H9 (cell line): ENCODE data around the gene EVX2. TPM values are rescaled to one million over a fixed set of nuclear protein-coding genes. Genes with fewer than 3 reads are reported as not detected.
A peak's percentile ranks its signal among the peaks of the same experiment; 100 is the strongest.

Source experiments
- DNase-seq: peaks from one replicate; pipeline ENCODE4 v3.0.0-alpha.2; 2017
- H2AFZ ChIP-seq: one replicate; pipeline ENCODE4 v1.6.1; 2013; ENCODE audit warnings: mild to moderate bottlenecking, low read length, control low read depth, moderate library complexity
- H2AK5ac ChIP-seq: 2 replicates; pipeline ENCODE4 v1.6.1; 2013; ENCODE audit warnings: low read length, control low read depth, mixed read lengths; ENCODE audit not compliant: insufficient read length
- H2BK120ac ChIP-seq: one replicate; pipeline ENCODE4 v1.6.1; 2013; ENCODE audit warnings: low read depth, mild to moderate bottlenecking, low read length, control low read depth, inconsistent platforms; ENCODE audit not compliant: poor library complexity, severe bottlenecking
- H2BK12ac ChIP-seq: 2 replicates; pipeline ENCODE4 v1.6.1; 2013; ENCODE audit warnings: low read length, control low read depth, mixed read lengths, low read depth; ENCODE audit not compliant: insufficient read length
- H2BK15ac ChIP-seq: 2 replicates; pipeline ENCODE4 v1.6.1; 2013; ENCODE audit warnings: low read depth, low read length, control low read depth
- H2BK20ac ChIP-seq: one replicate; pipeline ENCODE4 v1.6.1; 2013; ENCODE audit warnings: low read depth, mild to moderate bottlenecking, low read length, control low read depth, inconsistent platforms; ENCODE audit not compliant: poor library complexity, severe bottlenecking
- H2BK5ac ChIP-seq: 2 replicates; pipeline ENCODE4 v1.6.1; 2013; ENCODE audit warnings: low read length, control low read depth, mixed read lengths; ENCODE audit not compliant: insufficient read length
- H3K14ac ChIP-seq: 2 replicates; pipeline ENCODE4 v1.6.1; 2013; ENCODE audit warnings: low read length, control low read depth; ENCODE audit not compliant: insufficient read depth
- H3K18ac ChIP-seq: 2 replicates; pipeline ENCODE4 v1.6.1; 2013; ENCODE audit warnings: low read depth, mild to moderate bottlenecking, mixed read lengths, low read length, control low read depth; ENCODE audit not compliant: insufficient read length
- H3K23ac ChIP-seq: 2 replicates; pipeline ENCODE4 v1.6.1; 2013; ENCODE audit warnings: low read length, control low read depth, mixed read lengths, low read depth; ENCODE audit not compliant: insufficient read length
- H3K23me2 ChIP-seq: 2 replicates; pipeline ENCODE4 v1.6.1; 2013; ENCODE audit warnings: low read depth, mild to moderate bottlenecking, mixed read lengths, low read length, control low read depth; ENCODE audit not compliant: insufficient read length, poor library complexity, severe bottlenecking
- H3K27ac ChIP-seq: 2 replicates; pipeline ENCODE4 v1.5.1; 2013; ENCODE audit warnings: low read length, control low read depth, mixed read lengths, low read depth; ENCODE audit not compliant: insufficient read length
- H3K27me3 ChIP-seq: 2 replicates; pipeline ENCODE4 v1.6.1; 2013; ENCODE audit warnings: low read length, control low read depth, inconsistent platforms; ENCODE audit not compliant: insufficient read depth
- H3K4ac ChIP-seq: 2 replicates; pipeline ENCODE4 v1.6.1; 2013; ENCODE audit warnings: low read depth, mild to moderate bottlenecking, control low read depth, inconsistent platforms, low read length, moderate library complexity
- H3K4me1 ChIP-seq: 2 replicates; pipeline ENCODE4 v1.6.1; 2013; ENCODE audit warnings: low read length, control low read depth, inconsistent platforms; ENCODE audit not compliant: insufficient read depth
- H3K4me2 ChIP-seq: 2 replicates; pipeline ENCODE4 v1.6.1; 2013; ENCODE audit warnings: low read length, control low read depth, mixed read lengths; ENCODE audit not compliant: insufficient read length, insufficient read depth
- H3K56ac ChIP-seq: 2 replicates; pipeline ENCODE4 v1.6.1; 2013; ENCODE audit warnings: low read depth, mild to moderate bottlenecking, mixed read lengths, low read length, control low read depth; ENCODE audit not compliant: insufficient read length
- H3K79me1 ChIP-seq: 2 replicates; pipeline ENCODE4 v1.6.1; 2013; ENCODE audit warnings: low read depth, mild to moderate bottlenecking, moderate library complexity, low read length, control low read depth, inconsistent platforms; ENCODE audit not compliant: insufficient read depth, poor library complexity, severe bottlenecking
- H3K79me2 ChIP-seq: 2 replicates; pipeline ENCODE4 v1.6.1; 2013; ENCODE audit warnings: low read length, control low read depth, inconsistent platforms; ENCODE audit not compliant: insufficient read depth
- H3K9ac ChIP-seq: 2 replicates; pipeline ENCODE4 v1.6.1; 2013; ENCODE audit warnings: low read length, control low read depth, mixed read lengths; ENCODE audit not compliant: insufficient read length; ENCODE audit errors: extremely low read depth
- H3K9me3 ChIP-seq: one replicate; pipeline ENCODE4 v1.6.1; 2013; ENCODE audit warnings: low read depth, low read length, inconsistent platforms; ENCODE audit not compliant: control insufficient read depth
- H3T11ph ChIP-seq: one replicate; pipeline ENCODE4 v1.6.1; 2013; ENCODE audit warnings: mild to moderate bottlenecking, low read length, control low read depth, inconsistent platforms
- H4K20me1 ChIP-seq: one replicate; pipeline ENCODE4 v1.6.1; 2013; ENCODE audit not compliant: control insufficient read depth, insufficient read length, insufficient read depth
- H4K5ac ChIP-seq: 2 replicates; pipeline ENCODE4 v1.6.1; 2013; ENCODE audit warnings: low read depth, mild to moderate bottlenecking, mixed read lengths, low read length, control low read depth; ENCODE audit not compliant: insufficient read length
- H4K8ac ChIP-seq: replicated peaks from 2 replicates; pipeline ENCODE4 v1.6.1; 2013; ENCODE audit warnings: low read length, control low read depth, mixed read lengths, low read depth; ENCODE audit not compliant: insufficient read length
- H4K91ac ChIP-seq: 2 replicates; pipeline ENCODE4 v1.6.1; 2013; ENCODE audit warnings: low read depth, mild to moderate bottlenecking, moderate library complexity, mixed read lengths, low read length, control low read depth; ENCODE audit not compliant: insufficient read length
- H3K27ac Mint-ChIP-seq, 3 experiments: 2 replicates in 2 of 3; 3 replicates in 1 of 3; pipeline ENCODE4 v1.8.0; 2020 to 2021; ENCODE audit warnings: mixed read lengths in 3 of 3, mild to moderate bottlenecking in 1 of 3, moderate library complexity in 1 of 3
- H3K27me3 Mint-ChIP-seq: 2 replicates; pipeline ENCODE4 v1.8.0; 2021; ENCODE audit warnings: low read depth, mild to moderate bottlenecking, moderate library complexity, mixed read lengths
- H3K36me3 Mint-ChIP-seq, 3 experiments: 2 replicates in 2 of 3; 3 replicates in 1 of 3; pipeline ENCODE4 v1.8.0; 2020 to 2021; ENCODE audit warnings: low read depth in 3 of 3, mixed read lengths in 3 of 3; ENCODE audit not compliant: insufficient read depth in 1 of 3
- H3K4me1 Mint-ChIP-seq, 2 experiments: 2 replicates each; pipeline ENCODE4 v1.8.0; 2020; ENCODE audit warnings: mixed read lengths in 2 of 2
- H3K4me3 Mint-ChIP-seq, 2 experiments: 2 replicates in 1 of 2; 3 replicates in 1 of 2; pipeline ENCODE4 v1.8.0; 2020 to 2021; ENCODE audit warnings: mild to moderate bottlenecking in 2 of 2, mixed read lengths in 2 of 2, moderate library complexity in 1 of 2
- H3K9me3 Mint-ChIP-seq, 2 experiments: 2 replicates in 1 of 2; 3 replicates in 1 of 2; pipeline ENCODE4 v1.8.0; 2020; ENCODE audit warnings: mild to moderate bottlenecking in 2 of 2, mixed read lengths in 2 of 2, moderate library complexity in 1 of 2
- CTCF ChIP-seq: fragments of 200-600 bp; sonication (generic); conservative IDR thresholded peaks from 3 replicates; pipeline ENCODE4 v1.8.0; 2021; ENCODE audit warnings: antibody characterized with exemption, mild to moderate bottlenecking
- WGBS: extraction: QIAGEN DNeasy Blood & Tissue Kit; methylation state at CpG from one replicate; pipeline ENCODE4 v1.1.7; 2013; ENCODE audit warnings: missing lambda C conversion rate, low lambda C conversion rate, mixed read lengths; ENCODE audit not compliant: insufficient read length; ENCODE audit errors: extremely low coverage; 5-methylcytosine and 5-hydroxymethylcytosine counted together
- total RNA-seq: library from RNA; stranded (reverse); gene quantifications from 2 replicates; pipeline ENCODE4 v1.2.1, GENCODE V29; 2021

EVX2 gene
- total RNA-seq, 1 experiment from 2014 or later: not detected

- no peaks in the 10 kb centered on the region for H3K9me3 ChIP-seq
- H2BK15ac ChIP-seq: no peak overlapping the region
- H3K56ac ChIP-seq: no peak overlapping the region
- H2AK5ac ChIP-seq: no peak overlapping the region
- peaks cover 87% of the 10 kb centered on the region for H3K27me3 ChIP-seq
- no peak overlapping the region for H4K91ac ChIP-seq
- H3K23me2 ChIP-seq: peaks cover 5% of the 10 kb centered on the region
- H2BK120ac ChIP-seq: no peak overlapping the region
- DNase-seq: peak; percentile 48
- TF ChIP-seq CTCF: no peak
- no peak overlapping the region for H2BK12ac ChIP-seq
- no peaks in the 10 kb centered on the region for H3K79me2 ChIP-seq
- Mint-ChIP-seq H3K27me3 (peaks cover 99% of the 10 kb centered on the region), H3K4me3 (peak overlapping the region in 1 of 2 experiments; percentile 76; a peak in 3 of 5 replicates), H3K36me3 (no peaks in the 10 kb centered on the region; a peak in 2 of 7 replicates), H3K27ac (no peak overlapping the region), H3K4me1 (peaks cover 26 to 32% of the 10 kb centered on the region in 2 experiments), H3K9me3 (peaks cover 5 to 20% of the 10 kb centered on the region in 2 experiments)
- H4K8ac ChIP-seq: no peak overlapping the region
- no CpG with 5 or more reads among the region's 30 CpGs for WGBS
- no peaks in the 10 kb centered on the region for H4K20me1 ChIP-seq
- no peak overlapping the region for H3K23ac ChIP-seq
- H3K4me1 ChIP-seq: peaks cover 3% of the 10 kb centered on the region; the same call in 1 of the 2 replicates
- H2AFZ ChIP-seq: no peak overlapping the region
- H3K27ac ChIP-seq: no peak overlapping the region
- no peak overlapping the region for H2BK5ac ChIP-seq
- no peak overlapping the region for H4K5ac ChIP-seq
- H3K18ac ChIP-seq: no peak overlapping the region
- no peak overlapping the region for H3K14ac ChIP-seq
- no peak overlapping the region for H3K4ac ChIP-seq
- no peak overlapping the region for H3T11ph ChIP-seq
- peak overlapping the region; percentile 63 for H3K4me2 ChIP-seq
- no peak overlapping the region for H2BK20ac ChIP-seq
- no peak overlapping the region for H3K9ac ChIP-seq
- no peaks in the 10 kb centered on the region for H3K79me1 ChIP-seq
These were observed 15.5 kb upstream of the EVX2 start for GRCh38 chr2:176099159-176099727.
